Ishikawa (cell line): Measurements from ENCODE around the gene TMEM100.

Experiments used
- CEBPB ChIP-seq: IDR thresholded peaks from 2 replicates; pipeline ENCODE4 v1.6.1; 2012
- CREB1 ChIP-seq: IDR thresholded peaks from 2 replicates; pipeline ENCODE4 v1.6.1; 2012; ENCODE audit warnings: low read depth
- EGR1 ChIP-seq: IDR thresholded peaks from 2 replicates; pipeline ENCODE4 v1.6.1; 2012
- EP300 ChIP-seq: IDR thresholded peaks from 2 replicates; pipeline ENCODE4 v1.6.1; 2012; ENCODE audit warnings: borderline replicate concordance
- FOXM1 ChIP-seq: IDR thresholded peaks from 2 replicates; pipeline ENCODE4 v1.6.1; 2012; ENCODE audit warnings: low read depth, borderline replicate concordance
- MAX ChIP-seq: IDR thresholded peaks from 2 replicates; pipeline ENCODE4 v1.6.1; 2012
- NFIC ChIP-seq: IDR thresholded peaks from 2 replicates; pipeline ENCODE4 v1.6.1; 2012
- RAD21 ChIP-seq: IDR thresholded peaks from 2 replicates; pipeline ENCODE4 v1.6.1; 2012; ENCODE audit warnings: low read depth
- REST ChIP-seq: IDR thresholded peaks from 2 replicates; pipeline ENCODE4 v1.6.1; 2012; ENCODE audit warnings: low read depth, mild to moderate bottlenecking
- TAF1 ChIP-seq: IDR thresholded peaks from 2 replicates; pipeline ENCODE4 v1.6.1; 2012; ENCODE audit warnings: low read depth, mild to moderate bottlenecking
- TCF12 ChIP-seq: IDR thresholded peaks from 2 replicates; pipeline ENCODE4 v1.6.1; 2012; ENCODE audit warnings: low read depth
- TEAD4 ChIP-seq: IDR thresholded peaks from 2 replicates; pipeline ENCODE4 v1.6.1; 2012
- YY1 ChIP-seq: IDR thresholded peaks from 2 replicates; pipeline ENCODE4 v1.6.1; 2012; ENCODE audit warnings: low read depth
- ZBTB7A ChIP-seq: IDR thresholded peaks from 2 replicates; pipeline ENCODE4 v1.6.1; 2012; ENCODE audit warnings: low read depth
- TF ChIP-seq, protein P1 (sequence below): IDR thresholded peaks from 2 replicates; pipeline ENCODE4 v1.6.1; 2012

The TMEM100 gene

GRCh38 chr17:55691666-55692065, 31.0 kb downstream of the TMEM100 start:
- TF ChIP-seq CREB1 (no peak), RAD21 (no peak), REST (no peak), NFIC (no peak), ZBTB7A (no peak), CEBPB (no peak), MAX (no peak), YY1 (no peak), TAF1 (no peak)
- TF ChIP-seq, protein P1, sequence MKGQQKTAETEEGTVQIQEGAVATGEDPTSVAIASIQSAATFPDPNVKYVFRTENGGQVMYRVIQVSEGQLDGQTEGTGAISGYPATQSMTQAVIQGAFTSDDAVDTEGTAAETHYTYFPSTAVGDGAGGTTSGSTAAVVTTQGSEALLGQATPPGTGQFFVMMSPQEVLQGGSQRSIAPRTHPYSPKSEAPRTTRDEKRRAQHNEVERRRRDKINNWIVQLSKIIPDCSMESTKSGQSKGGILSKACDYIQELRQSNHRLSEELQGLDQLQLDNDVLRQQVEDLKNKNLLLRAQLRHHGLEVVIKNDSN = no peak

- TF ChIP-seq EGR1 (no peak), ZBTB7A (no peak), TEAD4 (no peak), CEBPB (no peak), TCF12 (no peak), MAX (no peak), CREB1 (no peak), FOXM1 (no peak), REST (no peak), RAD21 (no peak), NFIC (no peak), TAF1 (no peak), YY1 (no peak), EP300 (no peak)
- TF ChIP-seq, protein P1 = no peak
Measured at GRCh38 chr17:55690105-55690508, 32.6 kb downstream of the TMEM100 start.

GRCh38 chr17:55689672-55690071, 33.0 kb downstream of the TMEM100 start:
- TF ChIP-seq TAF1 (no peak), EP300 (no peak), YY1 (no peak), NFIC (no peak), FOXM1 (no peak), EGR1 (no peak), TEAD4 (no peak), ZBTB7A (no peak), CREB1 (no peak)
- TF ChIP-seq, protein P1 = no peak

- TF ChIP-seq ZBTB7A (no peak), RAD21 (no peak), TEAD4 (no peak), YY1 (no peak), CEBPB (no peak), CREB1 (no peak), NFIC (no peak), EP300 (no peak)
Measured at GRCh38 chr17:55688057-55688456, 34.6 kb downstream of the TMEM100 start.

GRCh38 chr17:55687037-55687436, 35.6 kb downstream of the TMEM100 start:
- TF ChIP-seq EP300 (no peak), TAF1 (no peak), ZBTB7A (no peak), YY1 (no peak), FOXM1 (no peak), NFIC (no peak)

DNA sequence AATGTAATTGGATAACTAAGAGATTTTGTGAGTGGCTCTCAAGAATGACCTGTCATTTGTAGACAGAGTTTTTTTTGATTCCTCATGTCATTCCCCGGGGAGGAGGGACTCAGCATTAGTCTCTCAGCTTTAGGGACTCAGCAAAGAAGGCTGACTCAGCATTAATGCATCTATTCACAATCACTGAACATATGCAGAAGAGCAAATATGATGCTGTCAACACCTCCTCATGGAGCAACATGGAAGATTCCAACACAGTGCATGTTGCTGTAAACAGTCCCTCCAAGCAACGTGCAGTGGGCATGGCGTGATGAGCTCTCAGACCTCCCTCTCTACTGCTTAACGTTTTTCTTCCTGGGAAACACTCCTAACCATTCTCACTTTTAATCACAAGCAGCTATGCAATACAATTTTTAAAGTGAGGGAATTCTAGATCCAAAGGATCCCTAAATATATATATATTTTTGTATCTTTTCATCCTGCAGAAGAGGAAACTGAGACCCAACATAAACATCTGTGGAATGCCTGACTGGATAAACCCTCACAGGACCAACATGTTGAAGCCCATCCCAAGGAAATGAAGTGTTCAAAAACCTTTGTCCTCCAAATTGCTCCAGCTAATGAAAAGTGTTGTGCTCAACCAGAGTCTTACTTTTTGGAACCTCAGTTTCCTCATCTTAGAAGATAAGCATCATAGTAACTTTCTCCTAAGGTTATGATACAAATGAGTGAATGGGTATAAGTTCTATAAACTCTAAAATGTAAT, 38.9 kb downstream of the TMEM100 start:
- TF ChIP-seq CEBPB = no peak
- no peak for TF ChIP-seq TCF12
- TF ChIP-seq REST = no peak
- no peak for TF ChIP-seq CREB1
- TF ChIP-seq RAD21 = no peak
- no peak for TF ChIP-seq NFIC
- no peak for TF ChIP-seq TAF1
- TF ChIP-seq EGR1 = no peak
- no peak for TF ChIP-seq EP300
- no peak for TF ChIP-seq ZBTB7A
- TF ChIP-seq YY1 = no peak
- TF ChIP-seq MAX = no peak
- TF ChIP-seq, protein P1 = no peak
- TF ChIP-seq TEAD4 = no peak
- TF ChIP-seq FOXM1 = no peak
